Astrocyte (in vitro differentiated cells and primary cell): ENCODE measurements around the gene CAMK1D. TPM values are rescaled to one million over a fixed set of nuclear protein-coding genes. Genes with fewer than 3 reads are reported as not detected.
"Not testable (repeated sequence)": the region's sequence is repeated elsewhere in the genome, so short reads cannot be mapped to it uniquely, and the experiment has no call there.

Source experiments
- DNase-seq: peaks from one replicate; pipeline ENCODE4 v3.0.0-alpha.2; 2010; ENCODE audit warnings: low read depth
- FAIRE-seq: peaks from 2 replicates; lab custom pipeline; 2011; peaks lifted over from hg19 to GRCh38; lab: Jason Lieb, UNC
- H2AFZ ChIP-seq: 2 replicates; pipeline ENCODE4 v1.6.0; 2012; ENCODE audit warnings: low read depth, low read length, inconsistent platforms
- H3K27ac ChIP-seq: 2 replicates; pipeline ENCODE4 v1.5.1; 2011; ENCODE audit warnings: low read depth, low read length, inconsistent platforms
- H3K27me3 ChIP-seq: 2 replicates; pipeline ENCODE4 v1.6.0; 2011; ENCODE audit warnings: low read length, inconsistent platforms; ENCODE audit not compliant: insufficient read depth
- H3K36me3 ChIP-seq: 2 replicates; pipeline ENCODE4 v1.5.1; 2011; ENCODE audit warnings: low read length, inconsistent platforms; ENCODE audit not compliant: insufficient read depth
- H3K4me1 ChIP-seq: 2 replicates; pipeline ENCODE4 v1.5.1; 2011; ENCODE audit warnings: low read length, inconsistent platforms; ENCODE audit not compliant: insufficient read depth
- H3K4me2 ChIP-seq: 2 replicates; pipeline ENCODE4 v1.6.0; 2012; ENCODE audit warnings: low read length, inconsistent platforms
- H3K4me3 ChIP-seq: 2 replicates; pipeline ENCODE4 v1.5.1; 2011; ENCODE audit warnings: low read depth, mild to moderate bottlenecking, low read length, inconsistent platforms; ENCODE audit not compliant: insufficient read depth
- H3K79me2 ChIP-seq: 2 replicates; pipeline ENCODE4 v1.6.0; 2012; ENCODE audit warnings: mild to moderate bottlenecking, low read length, inconsistent platforms; ENCODE audit not compliant: insufficient read depth
- H3K9ac ChIP-seq: 2 replicates; pipeline ENCODE4 v1.6.0; 2012; ENCODE audit warnings: mild to moderate bottlenecking, low read length, inconsistent platforms
- H3K9me3 ChIP-seq: 2 replicates; pipeline ENCODE4 v1.5.1; 2012; ENCODE audit warnings: low read depth, mild to moderate bottlenecking, low read length, inconsistent platforms; ENCODE audit not compliant: insufficient read depth
- H4K20me1 ChIP-seq: 2 replicates; pipeline ENCODE4 v1.6.0; 2012; ENCODE audit warnings: low read length, inconsistent platforms; ENCODE audit not compliant: insufficient read depth
- H3K27ac Mint-ChIP-seq: one replicate; pipeline ENCODE4 v1.8.0; 2021; ENCODE audit warnings: mild to moderate bottlenecking, mixed read lengths; ENCODE audit not compliant: unreplicated experiment
- H3K27me3 Mint-ChIP-seq: one replicate; pipeline ENCODE4 v1.8.0; 2021; ENCODE audit warnings: low read depth, mixed read lengths; ENCODE audit not compliant: unreplicated experiment
- H3K36me3 Mint-ChIP-seq: one replicate; pipeline ENCODE4 v1.8.0; 2021; ENCODE audit warnings: low read depth, mixed read lengths; ENCODE audit not compliant: unreplicated experiment
- H3K4me1 Mint-ChIP-seq: one replicate; pipeline ENCODE4 v1.8.0; 2021; ENCODE audit warnings: low read depth, mixed read lengths; ENCODE audit not compliant: unreplicated experiment
- H3K4me3 Mint-ChIP-seq: one replicate; pipeline ENCODE4 v1.8.0; 2021; ENCODE audit warnings: mild to moderate bottlenecking, moderate library complexity, mixed read lengths; ENCODE audit not compliant: unreplicated experiment
- H3K9me3 Mint-ChIP-seq: one replicate; pipeline ENCODE4 v1.8.0; 2021; ENCODE audit warnings: mild to moderate bottlenecking, mixed read lengths; ENCODE audit not compliant: unreplicated experiment
- CTCF ChIP-seq: IDR thresholded peaks from 2 replicates; pipeline ENCODE4 v1.5.1; 2011; ENCODE audit warnings: low read depth, mild to moderate bottlenecking, inconsistent platforms, low read length, moderate library complexity; ENCODE audit not compliant: insufficient read depth
- EZH2 ChIP-seq: IDR thresholded peaks from 2 replicates; pipeline ENCODE4 v1.6.1; 2012; ENCODE audit warnings: mild to moderate bottlenecking, low read length, inconsistent platforms; ENCODE audit not compliant: insufficient read depth
- total RNA-seq: library from RNA; stranded (reverse); gene quantifications from 2 replicates; pipeline ENCODE4 v1.2.1, GENCODE V29; 2021

Gene CAMK1D
- total RNA-seq, 1 donor from 2014 or later: 23.6 TPM

- Histone ChIP-seq H3K27me3 (no peaks in the 10 kb centered on the region), H3K9ac (peak overlapping the region; percentile 91), H3K36me3 (no peaks in the 10 kb centered on the region), H3K4me1 (peaks cover 29% of the 10 kb centered on the region), H3K9me3 (no peaks in the 10 kb centered on the region), H3K79me2 (no peaks in the 10 kb centered on the region), H2AFZ (no peak overlapping the region), H3K4me3 (peak overlapping the region; percentile 43), H3K4me2 (peak overlapping the region; percentile 84), H4K20me1 (no peaks in the 10 kb centered on the region), H3K27ac (peak overlapping the region; percentile 100)
- H3K4me1 Mint-ChIP-seq: peaks cover 21% of the 10 kb centered on the region
- H3K9me3 Mint-ChIP-seq: peaks cover 3% of the 10 kb centered on the region
- H3K27ac Mint-ChIP-seq: peak overlapping the region; percentile 98
- TF ChIP-seq EZH2: no peak
- FAIRE-seq: no peak
- DNase-seq: peak; percentile 25
- no peaks in the 10 kb centered on the region for H3K36me3 Mint-ChIP-seq
- H3K27me3 Mint-ChIP-seq: no peaks in the 10 kb centered on the region
- peak overlapping the region; percentile 45 for H3K4me3 Mint-ChIP-seq
Measured at GRCh38 chr10:12332572-12333379, 16.6 kb upstream of the CAMK1D start.

- H3K36me3 Mint-ChIP-seq: no peaks in the 10 kb centered on the region
- H3K9me3 ChIP-seq: no peaks in the 10 kb centered on the region
- peak overlapping the region; percentile 100 for H3K27ac ChIP-seq
- no peaks in the 10 kb centered on the region for H3K79me2 ChIP-seq
- no peaks in the 10 kb centered on the region for H3K36me3 ChIP-seq
- peak overlapping the region; percentile 98 for H3K27ac Mint-ChIP-seq
- peaks cover 25% of the 10 kb centered on the region for H3K4me1 Mint-ChIP-seq
- H3K27me3 ChIP-seq: no peaks in the 10 kb centered on the region
- H2AFZ ChIP-seq: peak overlapping the region; percentile 38
- H4K20me1 ChIP-seq: no peaks in the 10 kb centered on the region
- TF ChIP-seq CTCF (no peak), EZH2 (no peak)
- H3K4me3 ChIP-seq: peak overlapping the region; percentile 43
- H3K27me3 Mint-ChIP-seq: no peaks in the 10 kb centered on the region
- H3K9me3 Mint-ChIP-seq: peaks cover 3% of the 10 kb centered on the region
- peak overlapping the region; percentile 84 for H3K4me2 ChIP-seq
- DNase-seq (peak; percentile 98), FAIRE-seq (peak; percentile 32)
- peaks cover 33% of the 10 kb centered on the region for H3K4me1 ChIP-seq
- peak overlapping the region; percentile 45 for H3K4me3 Mint-ChIP-seq
- peak overlapping the region; percentile 91 for H3K9ac ChIP-seq
Measured at GRCh38 chr10:12333380-12334185, 15.8 kb upstream of the CAMK1D start.

GRCh38 chr10:12334186-12334530 lies 15.2 kb upstream of the CAMK1D start:
- peak overlapping the region; percentile 84 for H3K4me2 ChIP-seq
- H3K4me1 Mint-ChIP-seq: peaks cover 30% of the 10 kb centered on the region
- H3K36me3 Mint-ChIP-seq: no peaks in the 10 kb centered on the region
- TF ChIP-seq CTCF (no peak), EZH2 (no peak)
- peak overlapping the region; percentile 75 for H3K9ac ChIP-seq
- DNase-seq (no peak), FAIRE-seq (no peak)
- H2AFZ ChIP-seq: no peak overlapping the region
- H3K27me3 ChIP-seq: no peaks in the 10 kb centered on the region
- H3K9me3 ChIP-seq: no peaks in the 10 kb centered on the region
- peak overlapping the region; percentile 32 for H3K4me3 ChIP-seq
- H3K27ac ChIP-seq: peak overlapping the region; percentile 100
- H3K79me2 ChIP-seq: no peaks in the 10 kb centered on the region
- H3K4me1 ChIP-seq: peaks cover 38% of the 10 kb centered on the region
- peak overlapping the region; percentile 11 for H3K4me3 Mint-ChIP-seq
- H3K27ac Mint-ChIP-seq: peak overlapping the region; percentile 98
- H3K36me3 ChIP-seq: no peaks in the 10 kb centered on the region
- H4K20me1 ChIP-seq: no peaks in the 10 kb centered on the region
- no peaks in the 10 kb centered on the region for H3K27me3 Mint-ChIP-seq
- H3K9me3 Mint-ChIP-seq: peaks cover 3% of the 10 kb centered on the region

GRCh38 chr10:12335169-12335568 lies 14.2 kb upstream of the CAMK1D start:
- H3K9ac ChIP-seq, H3K36me3 Mint-ChIP-seq, H3K9me3 Mint-ChIP-seq, H3K9me3 ChIP-seq, H3K27ac ChIP-seq, DNase-seq, H3K4me3 Mint-ChIP-seq, H3K27me3 Mint-ChIP-seq, H3K4me3 ChIP-seq, H3K27ac Mint-ChIP-seq, H3K4me2 ChIP-seq, H3K36me3 ChIP-seq, H2AFZ ChIP-seq, H3K27me3 ChIP-seq, H4K20me1 ChIP-seq, FAIRE-seq, H3K79me2 ChIP-seq: not testable (repeated sequence)
- H3K4me1 Mint-ChIP-seq: peaks cover 36% of the 10 kb centered on the region
- peaks cover 36% of the 10 kb centered on the region for H3K4me1 ChIP-seq
